HCT116 (cell line): ENCODE measurements around the gene PRKCQ. TPM values are rescaled to one million over a fixed set of nuclear protein-coding genes. Genes with fewer than 3 reads are reported as not detected.

Experiments
- ATAC-seq: fragments of 200-7000 bp; cut with Tn5 transposase; 2 replicates; pipeline ENCODE4 v1.9.1; 2020; ENCODE audit warnings: mild to moderate bottlenecking, moderate library complexity
- BruUV-seq: library from RNA; stranded (reverse); fragments of 400-500 nt; replicated peaks from 2 replicates; lab custom pipeline; 2021; lab: Mats Ljungman, UMichigan
- CTCF ChIA-PET: fragments of 300-600 bp; sonication (Branson Sonifier 250); formaldehyde crosslinking; loops from one replicate; lab custom pipeline; 2021; ENCODE audit warnings: antibody characterized with exemption; lab: Charles Lee
- POLR2A ChIA-PET: fragments of 300-600, 350-600 bp; sonication (Branson Sonifier 250); formaldehyde crosslinking; loops from one replicate; lab custom pipeline; 2021; ENCODE audit warnings: antibody characterized with exemption; lab: Charles Lee
- RAD21 ChIA-PET, 2 experiments: fragments of 300-600 bp; sonication (Branson Sonifier 250); formaldehyde crosslinking; loops; one replicate each; lab custom pipeline; 2023; ENCODE audit warnings: low total read pairs in 2 of 2; ENCODE audit not compliant: uncharacterized antibody in 2 of 2, unreplicated experiment in 2 of 2, low non-redundant PET in 1 of 2; lab: Charles Lee
- DNase-seq: peaks from one replicate; pipeline ENCODE4 v3.0.0-alpha.2; 2010; ENCODE audit warnings: low read depth, low spot score
- H2AFZ ChIP-seq: fragments of 200-600 bp; shearing (Covaris generic), sonication (generic); 2 replicates; pipeline ENCODE4 v1.6.1; 2017; ENCODE audit warnings: low read depth, mixed run types, mixed read lengths, antibody characterized with exemption, low read length; ENCODE audit not compliant: poor library complexity, severe bottlenecking
- H3K27ac ChIP-seq: 2 replicates; pipeline ENCODE4 v1.5.1; 2012; ENCODE audit warnings: low read depth, low read length
- H3K27me3 ChIP-seq: fragments of 200-600 bp; sonication (generic); 2 replicates; pipeline ENCODE4 v1.6.1; 2016; ENCODE audit warnings: mixed run types, low read length, mixed read lengths; ENCODE audit not compliant: insufficient read depth
- H3K36me3 ChIP-seq, 2 experiments: fragments of 200-500 bp in 1 of 2; fragments of 200-600 bp in 1 of 2; sonication (Bioruptor generic) in 1 of 2; sonication (generic) in 1 of 2; 2 replicates each; pipeline versions ENCODE4 v1.5.1 to v1.6.1; 2014 to 2016; ENCODE audit warnings: low read length in 2 of 2, inconsistent platforms in 1 of 2, mixed read lengths in 1 of 2, mixed run types in 1 of 2; ENCODE audit not compliant: insufficient read depth in 2 of 2, control insufficient read depth in 1 of 2
- H3K4me1 ChIP-seq, 2 experiments: fragments of 200-600 bp in 1 of 2; sonication (generic) in 1 of 2; 2 replicates each; pipeline versions ENCODE4 v1.5.1 to v1.6.1; 2012 to 2017; ENCODE audit warnings: low read length in 2 of 2, inconsistent platforms in 1 of 2, mild to moderate bottlenecking in 1 of 2, mixed read lengths in 1 of 2, mixed run types in 1 of 2, moderate library complexity in 1 of 2; ENCODE audit not compliant: insufficient read depth in 2 of 2, control insufficient read depth in 1 of 2
- H3K4me2 ChIP-seq: fragments of 200-600 bp; sonication (generic); 2 replicates; pipeline ENCODE4 v1.6.1; 2017; ENCODE audit warnings: mixed run types, low read length, mixed read lengths
- H3K4me3 ChIP-seq, 2 experiments: fragments of 200-600 bp in 1 of 2; sonication (generic) in 1 of 2; replicated peaks in 1 of 2; 2 replicates each; pipeline ENCODE4 v1.5.1; 2011 to 2016; ENCODE audit warnings: low read length in 2 of 2, control low read depth in 1 of 2, low read depth in 1 of 2, mild to moderate bottlenecking in 1 of 2, mixed read lengths in 1 of 2, mixed run types in 1 of 2
- H3K79me2 ChIP-seq: fragments of 200-600 bp; sonication (generic); 2 replicates; pipeline ENCODE4 v1.6.1; 2017; ENCODE audit warnings: mild to moderate bottlenecking, mixed run types, low read length, moderate library complexity, mixed read lengths; ENCODE audit not compliant: insufficient read depth
- H3K9ac ChIP-seq: fragments of 200-600 bp; sonication (generic); 2 replicates; pipeline ENCODE4 v1.6.1; 2016; ENCODE audit warnings: low read length, mixed read lengths
- H3K9me2 ChIP-seq: fragments of 200-600 bp; sonication (generic), shearing (Covaris generic); 2 replicates; pipeline ENCODE4 v1.6.1; 2017; ENCODE audit warnings: mixed run types, mild to moderate bottlenecking, moderate library complexity; ENCODE audit not compliant: insufficient read depth
- H3K9me3 ChIP-seq, 2 experiments: fragments of 200-500 bp in 1 of 2; fragments of 200-600 bp in 1 of 2; sonication (Bioruptor generic) in 1 of 2; sonication (generic) in 1 of 2; 2 replicates each; pipeline ENCODE4 v1.6.1; 2014 to 2017; ENCODE audit warnings: low read length in 2 of 2, mixed read lengths in 2 of 2, inconsistent platforms in 1 of 2, low read depth in 1 of 2, mild to moderate bottlenecking in 1 of 2, mixed run types in 1 of 2, moderate library complexity in 1 of 2; ENCODE audit not compliant: control insufficient read depth in 1 of 2, insufficient read depth in 1 of 2
- H4K20me1 ChIP-seq: fragments of 200-600 bp; sonication (generic), shearing (Covaris generic); 2 replicates; pipeline ENCODE4 v1.6.1; 2017; ENCODE audit warnings: mixed run types, mild to moderate bottlenecking, moderate library complexity; ENCODE audit not compliant: insufficient read depth
- CBX3 ChIP-seq: IDR thresholded peaks from 2 replicates; pipeline ENCODE4 v1.6.1; 2012; ENCODE audit warnings: low read depth
- CEBPB ChIP-seq: IDR thresholded peaks from 2 replicates; pipeline ENCODE4 v1.6.1; 2012; ENCODE audit warnings: low read depth
- CTCF ChIP-seq, 3 experiments: fragments of 200-600 bp in 1 of 3; sonication (generic) in 1 of 3; IDR thresholded peaks in 2 of 3; conservative IDR thresholded peaks in 1 of 3; 2 replicates each; pipeline ENCODE4 v1.5.1; 2012 to 2017; ENCODE audit warnings: low read depth in 2 of 3, low read length in 2 of 3, antibody characterized with exemption in 1 of 3, borderline replicate concordance in 1 of 3, control low read depth in 1 of 3, mild to moderate bottlenecking in 1 of 3, mixed read lengths in 1 of 3, mixed run types in 1 of 3, moderate library complexity in 1 of 3; ENCODE audit not compliant: insufficient read depth in 1 of 3
- ELF1 ChIP-seq: IDR thresholded peaks from 2 replicates; pipeline ENCODE4 v1.6.1; 2012; ENCODE audit warnings: low read depth, borderline replicate concordance
- EZH2 ChIP-seq: fragments of 200-600 bp; sonication (generic); IDR thresholded peaks from 2 replicates; pipeline ENCODE4 v1.6.1; 2017; ENCODE audit warnings: antibody characterized with exemption, mixed run types
- MAX ChIP-seq: IDR thresholded peaks from 2 replicates; pipeline ENCODE4 v1.6.1; 2012
- POLR2AphosphoS5 ChIP-seq: IDR thresholded peaks from 2 replicates; pipeline ENCODE4 v1.6.1; 2011; ENCODE audit warnings: mild to moderate bottlenecking, low read depth, low read length, moderate library complexity
- SP1 ChIP-seq: IDR thresholded peaks from 2 replicates; pipeline ENCODE4 v1.6.1; 2012; ENCODE audit warnings: low read depth
- SRF ChIP-seq: IDR thresholded peaks from 2 replicates; pipeline ENCODE4 v1.6.1; 2012; ENCODE audit warnings: low read depth
- TCF7L2 ChIP-seq: IDR thresholded peaks from 2 replicates; pipeline ENCODE4 v1.7.0; 2011; ENCODE audit warnings: borderline replicate concordance, inconsistent platforms; ENCODE audit not compliant: insufficient read depth, insufficient read length; ENCODE audit errors: extremely low read depth
- ZBTB33 ChIP-seq: IDR thresholded peaks from 2 replicates; pipeline ENCODE4 v1.6.1; 2011; ENCODE audit warnings: mild to moderate bottlenecking, low read length, moderate library complexity; ENCODE audit not compliant: insufficient replicate concordance; ENCODE audit errors: extremely low read depth
- intact Hi-C: fragments of 100-400 bp; cut with micrococcal nuclease; formaldehyde crosslinking; loops from 2 replicates; pipeline ENCODE4 v1.10.0; 2022
- total RNA-seq: library from RNA; stranded (reverse); gene quantifications from one replicate; pipeline ENCODE4 v1.2.1, GENCODE V29; 2021; ENCODE audit not compliant: unreplicated experiment

PRKCQ gene
- total RNA-seq, 1 experiment from 2014 or later, result 0.54 TPM

- no TSS peak for BruUV-seq
- TF ChIP-seq CTCF (IDR thresholded peaks at IDR 0.05 in 2 of 3, conservative IDR thresholded peaks at IDR 0.05 in 1 of 3; ENCODE audit: borderline replicate concordance in 1 of 3, insufficient read depth in 1 of 3, low read depth in 2 of 3, low read length in 2 of 3) (no peak), ZBTB33 (no peak), SRF (no peak), MAX (no peak), TCF7L2 (no peak), POLR2AphosphoS5 (no peak), EZH2 (no peak), SP1 (no peak), CEBPB (no peak), ELF1 (no peak), CBX3 (no peak)
- Histone ChIP-seq H3K36me3 (no peaks in the 10 kb centered on the region), H2AFZ (no peak overlapping the region), H4K20me1 (no peaks in the 10 kb centered on the region), H3K4me1 (no peaks in the 10 kb centered on the region), H3K4me2 (no peak overlapping the region), H3K27ac (no peak overlapping the region), H3K79me2 (no peaks in the 10 kb centered on the region), H3K9me2 (no peaks in the 10 kb centered on the region), H3K9ac (no peak overlapping the region), H3K4me3 (no peak overlapping the region), H3K27me3 (peaks cover 81% of the 10 kb centered on the region), H3K9me3 (no peaks in the 10 kb centered on the region)
- intact Hi-C loops, result no loop called here
- ChIA-PET RAD21 (no interaction called here), CTCF (no interaction called here), POLR2A (no interaction called here)
- no peak for DNase-seq
- ATAC-seq, result no peak
Measured at GRCh38 chr10:6530211-6530840, 49.8 kb downstream of the PRKCQ start.
